ENCODE measurements around the gene CRADD.

DNA sequence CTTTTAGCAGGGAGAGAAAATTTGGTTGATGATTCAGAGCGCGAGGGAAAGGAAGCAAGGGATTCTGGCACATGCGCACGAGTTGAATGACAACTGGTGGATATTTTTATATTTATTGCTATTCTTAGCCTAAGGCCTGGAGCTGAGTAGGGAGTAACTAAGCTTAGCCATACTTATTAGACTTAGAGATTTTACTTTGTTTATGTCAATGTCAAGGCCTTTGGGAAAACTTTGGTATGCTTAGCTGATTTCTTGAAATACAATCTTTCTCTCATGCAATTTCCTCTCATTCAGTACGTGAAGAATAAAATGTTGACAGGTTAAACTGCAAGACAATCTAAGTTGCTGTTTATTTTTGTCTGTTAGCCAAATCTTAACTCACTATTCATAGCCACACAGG, 101.1 kb downstream of the CRADD start:
- TF ChIP-seq POLR2A (IDR thresholded peaks at IDR 0.05): no peak
- TF ChIP-seq, protein P1, sequence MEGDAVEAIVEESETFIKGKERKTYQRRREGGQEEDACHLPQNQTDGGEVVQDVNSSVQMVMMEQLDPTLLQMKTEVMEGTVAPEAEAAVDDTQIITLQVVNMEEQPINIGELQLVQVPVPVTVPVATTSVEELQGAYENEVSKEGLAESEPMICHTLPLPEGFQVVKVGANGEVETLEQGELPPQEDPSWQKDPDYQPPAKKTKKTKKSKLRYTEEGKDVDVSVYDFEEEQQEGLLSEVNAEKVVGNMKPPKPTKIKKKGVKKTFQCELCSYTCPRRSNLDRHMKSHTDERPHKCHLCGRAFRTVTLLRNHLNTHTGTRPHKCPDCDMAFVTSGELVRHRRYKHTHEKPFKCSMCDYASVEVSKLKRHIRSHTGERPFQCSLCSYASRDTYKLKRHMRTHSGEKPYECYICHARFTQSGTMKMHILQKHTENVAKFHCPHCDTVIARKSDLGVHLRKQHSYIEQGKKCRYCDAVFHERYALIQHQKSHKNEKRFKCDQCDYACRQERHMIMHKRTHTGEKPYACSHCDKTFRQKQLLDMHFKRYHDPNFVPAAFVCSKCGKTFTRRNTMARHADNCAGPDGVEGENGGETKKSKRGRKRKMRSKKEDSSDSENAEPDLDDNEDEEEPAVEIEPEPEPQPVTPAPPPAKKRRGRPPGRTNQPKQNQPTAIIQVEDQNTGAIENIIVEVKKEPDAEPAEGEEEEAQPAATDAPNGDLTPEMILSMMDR (IDR thresholded peaks at IDR 0.05): peak in 1 of 5 experiments; percentile 17
